ENCODE data around the gene KIAA1217.

Gene KIAA1217

GRCh38 chr10:24589265-24589664 lies 380.3 kb downstream of the KIAA1217 start:
- no peak for DNase-seq (ENCODE audit: low read depth, low spot score)

- no peak for DNase-seq (ENCODE audit: low read depth, low spot score)
These were observed 381.9 kb downstream of the KIAA1217 start for GRCh38 chr10:24590697-24591457.

- no peak for DNase-seq (ENCODE audit: low read depth, low spot score)
These were observed 387.4 kb downstream of the KIAA1217 start for GRCh38 chr10:24596217-24596930.

- no peak for DNase-seq (ENCODE audit: low read depth, low spot score)
These were observed 388.5 kb downstream of the KIAA1217 start for GRCh38 chr10:24597426-24597825.

All from brain pericyte (primary cell).